Thoracic aorta (tissue), 2 donors: ENCODE results near the gene CES1. TPM values are rescaled to one million over a fixed set of nuclear protein-coding genes. Genes with fewer than 3 reads are reported as not detected.
"Not testable (repeated sequence)": the region's sequence is repeated elsewhere in the genome, so short reads cannot be mapped to it uniquely, and the experiment has no call there.

ENCODE experiments used
- ATAC-seq: fragments of 150-250 bp; one replicate; pipeline ENCODE4 v1.8.0; 2017; ENCODE audit warnings: low read depth; ENCODE audit not compliant: insufficient number of reproducible peaks, low FRiP score
- DNase-seq: peaks from one replicate; pipeline ENCODE4 v3.0.0-alpha.2; 2020; ENCODE audit warnings: low spot score
- H3K27ac ChIP-seq, 2 donors: fragments of 200-600 bp; sonication (generic); 1 replicate in 1 of 2; 2 replicates in 1 of 2; pipeline ENCODE4 v1.5.1; 2016; ENCODE audit warnings: mild to moderate bottlenecking in 2 of 2, moderate library complexity in 2 of 2
- H3K27me3 ChIP-seq: fragments of 200-600 bp; sonication (generic); replicated peaks from 2 replicates; pipeline ENCODE4 v1.6.0; 2016; ENCODE audit warnings: mild to moderate bottlenecking; ENCODE audit not compliant: insufficient read depth
- H3K36me3 ChIP-seq: fragments of 200-600 bp; sonication (generic); one replicate; pipeline ENCODE4 v1.5.1; 2016
- H3K4me1 ChIP-seq, 2 donors: fragments of 200-600 bp; sonication (generic); 1 replicate in 1 of 2; 2 replicates in 1 of 2; pipeline versions ENCODE4 v1.5.1 to v1.6.0; 2016; ENCODE audit warnings: low read depth in 2 of 2, mild to moderate bottlenecking in 1 of 2; ENCODE audit not compliant: control insufficient read depth in 1 of 2
- H3K4me3 ChIP-seq: fragments of 200-600 bp; sonication (generic); 2 replicates; pipeline ENCODE4 v1.5.1; 2016; ENCODE audit warnings: mild to moderate bottlenecking
- H3K9me3 ChIP-seq: fragments of 200-600 bp; sonication (generic); 2 replicates; pipeline ENCODE4 v1.5.1; 2016
- total RNA-seq, 2 donors: library from RNA; depleted of rRNA; stranded (reverse); fragments of >200 nt; gene quantifications; one replicate each; pipeline versions ENCODE4 v1.1.0 to v1.2.3, GENCODE V29; 2016
- TF ChIP-seq, protein P1 (sequence below): fragments of 200-600 bp; sonication (generic); IDR thresholded peaks from one replicate; pipeline ENCODE4 v1.5.1; 2019; ENCODE audit warnings: antibody characterized with exemption

CES1 gene
- total RNA-seq, 2 donors from 2014 or later = 22.7 to 24.8 TPM

DNA sequence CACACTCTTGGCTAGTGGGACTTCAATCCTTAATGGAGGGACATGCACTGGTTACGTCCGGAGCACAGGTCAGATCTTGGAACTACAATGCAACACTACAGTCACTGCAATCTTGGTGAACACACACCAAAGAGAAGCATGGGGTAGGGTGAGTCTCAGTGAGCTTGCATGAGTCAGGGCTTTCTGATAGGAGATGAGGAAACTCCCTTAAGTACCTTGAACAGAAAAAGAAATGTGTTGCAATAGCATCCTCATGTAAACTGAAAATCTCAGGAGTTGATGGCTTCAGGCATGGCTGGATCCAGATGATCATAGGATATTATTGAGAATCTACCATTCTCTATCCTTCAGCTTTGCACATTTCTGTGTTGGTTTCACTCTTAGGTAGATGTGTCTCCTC lies 54.1 kb downstream of the CES1 start:
- Histone ChIP-seq H3K27ac (no peak overlapping the region), H3K27me3 (no peaks in the 10 kb centered on the region), H3K36me3 (no peaks in the 10 kb centered on the region), H3K9me3 (no peaks in the 10 kb centered on the region), H3K4me3 (no peak overlapping the region), H3K4me1 (no peaks in the 10 kb centered on the region)
- TF ChIP-seq, protein P1, sequence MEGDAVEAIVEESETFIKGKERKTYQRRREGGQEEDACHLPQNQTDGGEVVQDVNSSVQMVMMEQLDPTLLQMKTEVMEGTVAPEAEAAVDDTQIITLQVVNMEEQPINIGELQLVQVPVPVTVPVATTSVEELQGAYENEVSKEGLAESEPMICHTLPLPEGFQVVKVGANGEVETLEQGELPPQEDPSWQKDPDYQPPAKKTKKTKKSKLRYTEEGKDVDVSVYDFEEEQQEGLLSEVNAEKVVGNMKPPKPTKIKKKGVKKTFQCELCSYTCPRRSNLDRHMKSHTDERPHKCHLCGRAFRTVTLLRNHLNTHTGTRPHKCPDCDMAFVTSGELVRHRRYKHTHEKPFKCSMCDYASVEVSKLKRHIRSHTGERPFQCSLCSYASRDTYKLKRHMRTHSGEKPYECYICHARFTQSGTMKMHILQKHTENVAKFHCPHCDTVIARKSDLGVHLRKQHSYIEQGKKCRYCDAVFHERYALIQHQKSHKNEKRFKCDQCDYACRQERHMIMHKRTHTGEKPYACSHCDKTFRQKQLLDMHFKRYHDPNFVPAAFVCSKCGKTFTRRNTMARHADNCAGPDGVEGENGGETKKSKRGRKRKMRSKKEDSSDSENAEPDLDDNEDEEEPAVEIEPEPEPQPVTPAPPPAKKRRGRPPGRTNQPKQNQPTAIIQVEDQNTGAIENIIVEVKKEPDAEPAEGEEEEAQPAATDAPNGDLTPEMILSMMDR = no peak
- no peak for DNase-seq
- no peak for ATAC-seq

DNA sequence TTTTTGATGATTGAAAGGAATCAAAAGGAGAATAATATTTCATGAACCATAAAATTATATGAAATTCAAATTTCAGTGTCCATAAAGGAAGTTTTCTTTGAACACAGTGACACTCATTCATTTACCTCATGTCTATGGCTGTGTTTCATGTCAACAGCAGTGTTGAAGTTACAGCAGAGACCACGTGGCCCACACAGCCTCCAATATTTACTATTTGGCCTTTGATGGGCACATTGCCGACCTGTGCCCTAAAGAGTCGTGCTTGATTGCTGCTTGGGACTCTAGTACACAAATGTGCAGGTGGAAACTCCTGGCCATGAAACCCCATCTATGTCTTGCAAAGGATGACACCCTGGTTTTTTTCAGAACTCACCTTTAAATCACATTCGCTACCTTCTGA lies 57.0 kb downstream of the CES1 start:
- no peak overlapping the region for H3K4me3 ChIP-seq
- H3K27ac ChIP-seq = no peak overlapping the region
- H3K4me1 ChIP-seq = no peaks in the 10 kb centered on the region
- DNase-seq (no peak), ATAC-seq (no peak)
- no peaks in the 10 kb centered on the region for H3K36me3 ChIP-seq
- TF ChIP-seq, protein P1 = no peak
- H3K27me3 ChIP-seq = no peaks in the 10 kb centered on the region
- no peaks in the 10 kb centered on the region for H3K9me3 ChIP-seq

DNA sequence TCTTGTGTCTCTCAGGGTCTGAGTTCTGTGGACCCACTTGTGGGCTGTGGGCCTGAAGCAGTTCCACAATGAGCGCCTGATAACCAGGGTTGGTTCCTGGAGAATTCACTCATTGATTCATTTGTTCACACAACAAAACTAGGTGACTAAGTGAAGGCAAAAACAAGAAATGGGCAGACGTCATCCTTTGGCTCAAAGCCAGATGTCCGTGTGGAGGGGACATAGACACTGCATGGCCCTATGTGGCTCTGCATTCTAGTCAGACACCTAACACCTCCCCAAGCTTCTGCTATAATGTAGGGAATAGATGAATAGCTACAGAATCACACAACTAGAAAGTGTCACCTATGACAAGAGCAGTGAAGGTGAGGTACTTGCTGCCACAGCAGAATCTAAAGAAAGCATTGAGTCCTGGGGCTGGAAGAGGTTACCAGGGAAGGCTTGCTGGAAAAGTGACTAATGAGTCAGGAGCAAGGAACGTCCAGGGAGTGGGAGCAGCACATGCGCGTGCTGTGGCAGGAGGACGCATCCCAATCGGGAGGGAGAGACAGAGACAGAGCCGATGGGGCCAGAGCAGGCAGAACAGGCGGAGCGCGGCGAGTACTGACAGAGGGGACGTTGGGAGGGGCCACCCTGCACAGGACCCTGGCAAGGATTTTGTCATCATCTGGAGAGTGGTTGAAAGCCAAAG lies 58.9 kb downstream of the CES1 start:
- H3K4me3 ChIP-seq = no peak overlapping the region
- no peak for ATAC-seq
- no peak for DNase-seq
- no peaks in the 10 kb centered on the region for H3K36me3 ChIP-seq
- H3K27me3 ChIP-seq = no peaks in the 10 kb centered on the region
- no peaks in the 10 kb centered on the region for H3K4me1 ChIP-seq
- TF ChIP-seq, protein P1 = no peak
- H3K27ac ChIP-seq = no peak overlapping the region
- no peaks in the 10 kb centered on the region for H3K9me3 ChIP-seq

DNA sequence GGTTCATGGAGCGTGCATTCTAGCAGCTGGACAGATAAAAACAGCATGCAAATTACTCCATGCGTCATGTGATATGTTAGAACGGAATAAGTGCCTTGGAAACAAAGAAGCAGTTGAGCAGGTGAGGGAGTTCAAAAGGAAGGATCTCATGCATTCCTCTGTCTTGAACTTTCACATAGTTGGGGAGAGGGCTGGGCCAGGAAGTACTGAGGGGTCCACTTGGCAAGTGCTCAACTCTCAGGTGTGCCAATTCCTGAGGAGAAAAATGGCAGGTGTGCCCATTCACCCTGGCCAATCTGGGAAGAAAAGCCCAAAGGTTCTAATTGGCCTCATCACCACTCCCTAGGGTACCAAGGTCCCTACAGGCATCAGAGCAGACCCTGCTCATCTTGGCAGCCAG lies 67.7 kb downstream of the CES1 start:
- no peaks in the 10 kb centered on the region for H3K9me3 ChIP-seq
- TF ChIP-seq, protein P1 = no peak
- no peaks in the 10 kb centered on the region for H3K36me3 ChIP-seq
- no peak overlapping the region for H3K4me3 ChIP-seq
- no peaks in the 10 kb centered on the region for H3K4me1 ChIP-seq
- DNase-seq (no peak), ATAC-seq (no peak)
- H3K27ac ChIP-seq = no peak overlapping the region
- no peaks in the 10 kb centered on the region for H3K27me3 ChIP-seq

DNA sequence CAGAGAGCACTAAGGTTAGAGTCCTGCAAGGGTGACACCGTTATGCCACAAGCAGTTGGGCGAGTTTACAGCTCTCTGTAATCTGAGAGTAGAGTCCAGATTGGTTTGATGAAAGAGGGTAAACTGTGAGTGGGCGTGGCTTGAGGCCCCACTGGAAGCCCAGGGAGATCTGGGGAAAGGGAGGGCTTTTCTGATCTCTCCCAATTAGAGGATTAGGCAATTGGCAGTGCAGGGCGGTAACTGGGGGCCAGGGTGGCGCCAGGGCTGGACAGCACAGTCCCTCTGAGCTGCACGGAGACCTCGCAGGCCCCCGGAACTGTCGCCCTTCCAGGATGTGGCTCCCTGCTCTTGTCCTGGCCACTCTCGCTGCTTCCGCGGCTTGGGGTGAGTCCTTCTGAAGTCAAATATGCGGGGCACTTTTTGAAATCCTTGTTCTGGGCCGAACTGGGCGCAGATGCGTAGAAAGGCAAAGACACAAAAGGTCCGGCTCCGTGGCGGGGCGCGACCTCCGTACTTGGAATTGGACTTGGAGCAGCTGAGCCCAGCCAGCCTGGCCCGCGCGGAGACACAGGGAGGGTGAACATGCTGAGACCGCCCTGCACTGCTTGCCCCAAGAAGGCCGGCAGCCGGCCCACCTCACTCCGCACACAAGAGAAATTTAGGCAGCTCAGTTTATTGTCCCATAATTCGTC lies 72.4 kb downstream of the CES1 start:
- Histone ChIP-seq H3K27ac (no peak overlapping the region), H3K36me3 (no peaks in the 10 kb centered on the region), H3K4me3 (no peak overlapping the region), H3K9me3 (no peaks in the 10 kb centered on the region), H3K27me3 (no peaks in the 10 kb centered on the region), H3K4me1 (no peaks in the 10 kb centered on the region)
- ATAC-seq = no peak
- no peak for DNase-seq
- TF ChIP-seq, protein P1 = no peak

DNA sequence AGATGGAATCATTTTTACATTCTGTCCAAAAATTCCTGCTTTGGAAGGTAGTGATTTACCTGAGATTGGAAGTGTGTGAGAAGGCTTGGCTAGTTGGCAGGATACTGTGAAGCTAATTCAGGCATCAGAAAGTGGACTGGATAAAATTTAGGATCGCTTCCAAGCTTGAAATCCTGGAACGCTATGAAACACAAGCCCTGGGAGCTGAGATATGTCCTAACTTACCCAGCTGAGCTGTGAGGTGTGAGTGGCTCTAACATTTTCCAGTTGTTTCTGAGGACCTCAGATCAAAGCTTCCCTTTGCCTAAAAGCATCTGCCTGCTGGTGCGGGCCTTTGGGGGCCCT lies 73.0 kb downstream of the CES1 start:
- not testable (repeated sequence) for H3K4me1 ChIP-seq, H3K4me3 ChIP-seq, ATAC-seq, H3K9me3 ChIP-seq, H3K27ac ChIP-seq, DNase-seq, H3K36me3 ChIP-seq, H3K27me3 ChIP-seq

DNA sequence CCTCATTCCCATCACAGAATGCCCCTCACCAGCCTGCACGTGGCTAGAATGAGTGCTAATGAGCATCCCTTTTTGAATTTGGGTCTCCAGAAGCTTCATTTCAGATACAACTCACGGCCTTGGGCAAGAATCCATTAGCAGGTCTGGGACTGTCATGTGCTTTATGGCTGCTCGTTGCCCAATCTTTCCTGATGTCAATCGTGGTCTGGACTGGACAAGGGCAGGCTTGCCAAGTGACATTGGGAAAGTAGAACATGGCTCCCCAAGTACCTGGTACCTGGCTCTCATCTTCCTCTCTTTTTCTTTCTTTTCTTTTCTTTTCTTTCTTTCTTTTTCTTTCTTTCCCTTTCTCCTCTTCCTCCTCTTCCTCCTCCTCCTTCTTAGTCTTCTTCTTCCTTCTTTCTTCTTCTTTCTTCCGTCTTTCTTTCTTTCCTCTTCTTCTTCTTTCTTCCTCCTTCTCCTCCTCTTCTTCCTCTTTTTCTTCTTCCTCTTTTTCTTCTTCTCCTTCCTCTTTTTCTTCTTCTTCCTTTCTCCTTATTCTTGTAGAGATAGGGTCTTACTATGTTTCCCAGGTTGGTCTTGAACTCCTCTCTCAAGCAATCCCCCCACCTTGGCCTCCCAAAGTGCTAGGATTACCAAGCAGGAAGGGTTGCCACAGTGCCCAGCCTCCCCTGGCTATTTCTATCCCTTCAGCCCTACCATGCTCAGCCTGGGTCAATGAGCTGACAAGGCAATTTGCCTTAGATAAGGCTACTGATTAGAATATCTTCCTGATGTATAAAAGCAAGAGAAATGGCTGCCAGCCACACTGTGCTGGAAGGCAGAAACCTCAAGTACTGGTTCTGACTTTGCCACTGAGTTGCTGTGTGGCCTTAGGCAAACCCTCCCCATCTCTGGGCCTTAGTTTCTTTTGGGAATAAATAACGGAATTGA lies 75.0 kb downstream of the CES1 start:
- not testable (repeated sequence) for H3K27me3 ChIP-seq, H3K9me3 ChIP-seq, H3K36me3 ChIP-seq, H3K27ac ChIP-seq, H3K4me3 ChIP-seq, ATAC-seq, H3K4me1 ChIP-seq, DNase-seq
